CD4-positive, alpha-beta T cell treated with Interleukin-2 at 100 ng/mL for 4 hours (primary cell): ENCODE results near the gene SCGB1D2.

Source experiments
- DNase-seq: peaks from one replicate; pipeline ENCODE4 v3.0.0-alpha.2; 2020; ENCODE audit warnings: low spot score

Gene SCGB1D2

GRCh38 chr11:62260261-62260953, 18.4 kb downstream of the SCGB1D2 start:
- no peak for DNase-seq

GRCh38 chr11:62264004-62264403, 22.0 kb downstream of the SCGB1D2 start:
- no peak for DNase-seq

GRCh38 chr11:62266558-62266957, 24.5 kb downstream of the SCGB1D2 start:
- DNase-seq = no peak

GRCh38 chr11:62267050-62267449, 25.0 kb downstream of the SCGB1D2 start:
- DNase-seq = no peak

- no peak for DNase-seq
These were observed 25.5 kb downstream of the SCGB1D2 start for GRCh38 chr11:62267576-62267975.

GRCh38 chr11:62269654-62270278, 27.7 kb downstream of the SCGB1D2 start, which contains the start of gene SCGB2A2:
Gene SCGB2A2, plus strand, starts transcription at chr11:62270158. Its CDS starts 59 bp downstream, at chr11:62270217.
- DNase-seq = no peak

- no peak for DNase-seq
These were observed 31.2 kb downstream of the SCGB1D2 start for GRCh38 chr11:62273284-62273683.

- DNase-seq = no peak
These were observed 31.8 kb downstream of the SCGB1D2 start for GRCh38 chr11:62273789-62274275.

GRCh38 chr11:62280452-62280851, 38.4 kb downstream of the SCGB1D2 start:
- DNase-seq = no peak
